CD14-positive monocyte (primary cell): Measurements from ENCODE around the gene IMMP2L. TPM values are rescaled to one million over a fixed set of nuclear protein-coding genes. Genes with fewer than 3 reads are reported as not detected.

ENCODE experiments used
- DNase-seq, 3 donors: peaks; one replicate each; pipeline ENCODE4 v3.0.0-alpha.2; 2011 to 2022
- H2AFZ ChIP-seq: 2 replicates; pipeline ENCODE4 v1.6.0; 2012; ENCODE audit warnings: mild to moderate bottlenecking, low read depth, low read length, inconsistent platforms; ENCODE audit not compliant: insufficient read depth, poor library complexity, severe bottlenecking
- H3K27ac ChIP-seq, 2 donors: 1 replicate in 1 of 2; 2 replicates in 1 of 2; pipeline ENCODE4 v1.5.1; 2012 to 2013; ENCODE audit warnings: low read length in 2 of 2, control low read depth in 1 of 2, inconsistent platforms in 1 of 2, low read depth in 1 of 2, mild to moderate bottlenecking in 1 of 2
- H3K27me3 ChIP-seq, 2 donors: one replicate each; pipeline versions ENCODE4 v1.6.0 to v1.6.1; 2011 to 2013; ENCODE audit warnings: low read length in 2 of 2; ENCODE audit not compliant: control insufficient read depth in 2 of 2, insufficient read depth in 2 of 2
- H3K36me3 ChIP-seq, 2 donors: replicated peaks in 1 of 2; 1 replicate in 1 of 2; 2 replicates in 1 of 2; pipeline versions ENCODE4 v1.5.1 to v1.6.1; 2012 to 2013; ENCODE audit warnings: low read length in 2 of 2, control low read depth in 1 of 2, inconsistent platforms in 1 of 2, mild to moderate bottlenecking in 1 of 2; ENCODE audit not compliant: insufficient read depth in 2 of 2, control insufficient read depth in 1 of 2
- H3K4me1 ChIP-seq, 2 donors: 1 replicate in 1 of 2; 2 replicates in 1 of 2; pipeline versions ENCODE4 v1.5.1 to v1.6.1; 2012 to 2013; ENCODE audit warnings: low read length in 2 of 2, control low read depth in 1 of 2, inconsistent platforms in 1 of 2, mild to moderate bottlenecking in 1 of 2, moderate library complexity in 1 of 2; ENCODE audit not compliant: insufficient read depth in 2 of 2, control insufficient read depth in 1 of 2
- H3K4me2 ChIP-seq: replicated peaks from 2 replicates; pipeline ENCODE3; 2012; ENCODE audit warnings: low read length, moderate library complexity, mild to moderate bottlenecking; ENCODE audit not compliant: poor library complexity, severe bottlenecking; ENCODE audit errors: extremely low read depth
- H3K4me3 ChIP-seq, 3 experiments: fragments of 200-600 bp in 1 of 3; sonication (generic) in 1 of 3; replicated peaks in 1 of 3; 1 replicate in 2 of 3; 2 replicates in 1 of 3; pipeline ENCODE4 v1.5.1; 2011 to 2013; ENCODE audit warnings: low read length in 3 of 3, mild to moderate bottlenecking in 3 of 3, control low read depth in 2 of 3, low read depth in 2 of 3, inconsistent platforms in 1 of 3, moderate library complexity in 1 of 3
- H3K79me2 ChIP-seq: 2 replicates; pipeline ENCODE4 v1.6.0; 2012; ENCODE audit warnings: mild to moderate bottlenecking, control low read depth, inconsistent platforms, low read length, moderate library complexity; ENCODE audit not compliant: insufficient read depth
- H3K9ac ChIP-seq: 2 replicates; pipeline ENCODE4 v1.6.0; 2017; ENCODE audit warnings: low read length, mild to moderate bottlenecking; ENCODE audit not compliant: insufficient read depth, poor library complexity, severe bottlenecking
- H3K9me3 ChIP-seq, 2 donors: replicated peaks in 1 of 2; 1 replicate in 1 of 2; 2 replicates in 1 of 2; pipeline versions ENCODE4 v1.5.1 to v1.6.1; 2012 to 2013; ENCODE audit warnings: low read length in 2 of 2, control low read depth in 1 of 2; ENCODE audit not compliant: control insufficient read depth in 1 of 2, insufficient read depth in 1 of 2
- H4K20me1 ChIP-seq: 2 replicates; pipeline ENCODE4 v1.6.0; 2012; ENCODE audit warnings: mild to moderate bottlenecking, low read length, control low read depth, moderate library complexity; ENCODE audit not compliant: insufficient read depth
- H3K27ac Mint-ChIP-seq, 7 donors: one replicate each; pipeline ENCODE4 v1.8.0; 2020; ENCODE audit warnings: mild to moderate bottlenecking in 7 of 7, mixed read lengths in 7 of 7, moderate library complexity in 6 of 7, inconsistent platforms in 2 of 7
- H3K27me3 Mint-ChIP-seq, 3 donors: one replicate each; pipeline ENCODE4 v1.8.0; 2021 to 2022; ENCODE audit warnings: low read depth in 3 of 3, mild to moderate bottlenecking in 3 of 3, mixed read lengths in 3 of 3, moderate library complexity in 3 of 3, inconsistent platforms in 1 of 3
- H3K36me3 Mint-ChIP-seq, 2 donors: one replicate each; pipeline ENCODE4 v1.8.0; 2020; ENCODE audit warnings: mixed read lengths in 2 of 2, inconsistent platforms in 1 of 2, mild to moderate bottlenecking in 1 of 2
- H3K4me1 Mint-ChIP-seq: one replicate; pipeline ENCODE4 v1.8.0; 2020; ENCODE audit warnings: mild to moderate bottlenecking, mixed read lengths
- H3K4me3 Mint-ChIP-seq, 2 donors: one replicate each; pipeline ENCODE4 v1.8.0; 2020; ENCODE audit warnings: mild to moderate bottlenecking in 2 of 2, mixed read lengths in 2 of 2, moderate library complexity in 1 of 2
- H3K9me3 Mint-ChIP-seq, 7 donors: one replicate each; pipeline ENCODE4 v1.8.0; 2020 to 2022; ENCODE audit warnings: mixed read lengths in 7 of 7, mild to moderate bottlenecking in 6 of 7, moderate library complexity in 6 of 7, inconsistent platforms in 2 of 7
- WGBS: methylation state at CpG from one replicate; pipeline ENCODE4 v1.1.5; 2013; ENCODE audit warnings: missing lambda C conversion rate; ENCODE audit not compliant: insufficient coverage; 5-methylcytosine and 5-hydroxymethylcytosine counted together
- intact Hi-C, 2 donors: fragments of 100-400 bp; cut with micrococcal nuclease; formaldehyde crosslinking; loops; one replicate each; pipeline versions ENCODE4 v1.15.0 to v1.15.1; 2023
- polyA plus RNA-seq, 3 donors: library from polyadenylated mRNA; depleted of rRNA in 1 of 3; unstranded in 2 of 3; stranded (reverse) in 1 of 3; fragments of 300-500 nt in 2 of 3; fragments of >200 nt in 1 of 3; fragmentation: Illumina TruSeq in 2 of 3; gene quantifications; 1 replicate in 2 of 3; 2 replicates in 1 of 3; pipeline ENCODE4 v1.2.3, GENCODE V29; 2012 to 2021
- TF ChIP-seq, protein P1 (sequence below): fragments of 200-600 bp; IDR thresholded peaks from one replicate; pipeline ENCODE4 v1.8.0; 2022; ENCODE audit warnings: antibody characterized with exemption, mild to moderate bottlenecking

The IMMP2L gene
- polyA plus RNA-seq, 3 donors: 1.9 to 6.4 (median 6.2) TPM

DNA sequence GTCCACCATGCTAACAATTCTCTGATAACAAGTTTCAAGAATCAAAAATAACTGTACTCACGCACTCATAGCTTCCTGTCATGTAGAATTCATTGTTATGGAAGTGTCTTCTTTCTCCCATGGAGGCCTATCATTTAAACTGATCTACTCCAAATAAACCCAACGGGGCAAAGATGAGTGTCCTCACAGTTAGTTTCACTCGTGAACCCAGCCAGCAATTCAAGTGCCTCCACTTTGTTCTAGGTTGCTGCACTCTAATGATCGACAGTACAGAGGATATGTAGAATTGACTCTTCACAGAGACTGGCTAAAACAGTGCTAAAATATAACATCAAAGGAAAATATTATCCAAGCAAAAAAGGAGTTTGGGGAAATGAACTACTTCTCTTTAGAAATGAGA lies 360.0 kb downstream of the IMMP2L start:
- 93% methylated on average over 2 of the region's 4 CpGs for WGBS
- intact Hi-C loops: no loop called here
- Histone ChIP-seq H3K27ac (no peak overlapping the region), H3K79me2 (no peaks in the 10 kb centered on the region), H3K4me3 (no peak overlapping the region), H3K27me3 (no peaks in the 10 kb centered on the region), H3K9me3 (peaks cover 0 to 4% of the 10 kb centered on the region in 2 donors), H2AFZ (no peak overlapping the region), H3K36me3 (no peaks in the 10 kb centered on the region), H4K20me1 (no peaks in the 10 kb centered on the region), H3K4me2 (no peak overlapping the region), H3K4me1 (no peaks in the 10 kb centered on the region), H3K9ac (no peak overlapping the region)
- Mint-ChIP-seq H3K4me3 (no peak overlapping the region), H3K4me1 (no peaks in the 10 kb centered on the region), H3K9me3 (peaks cover 0 to 5% (median 0%) of the 10 kb centered on the region in 7 donors), H3K27ac (no peak overlapping the region), H3K36me3 (no peaks in the 10 kb centered on the region), H3K27me3 (no peaks in the 10 kb centered on the region)
- no peak for DNase-seq
- TF ChIP-seq, protein P1, sequence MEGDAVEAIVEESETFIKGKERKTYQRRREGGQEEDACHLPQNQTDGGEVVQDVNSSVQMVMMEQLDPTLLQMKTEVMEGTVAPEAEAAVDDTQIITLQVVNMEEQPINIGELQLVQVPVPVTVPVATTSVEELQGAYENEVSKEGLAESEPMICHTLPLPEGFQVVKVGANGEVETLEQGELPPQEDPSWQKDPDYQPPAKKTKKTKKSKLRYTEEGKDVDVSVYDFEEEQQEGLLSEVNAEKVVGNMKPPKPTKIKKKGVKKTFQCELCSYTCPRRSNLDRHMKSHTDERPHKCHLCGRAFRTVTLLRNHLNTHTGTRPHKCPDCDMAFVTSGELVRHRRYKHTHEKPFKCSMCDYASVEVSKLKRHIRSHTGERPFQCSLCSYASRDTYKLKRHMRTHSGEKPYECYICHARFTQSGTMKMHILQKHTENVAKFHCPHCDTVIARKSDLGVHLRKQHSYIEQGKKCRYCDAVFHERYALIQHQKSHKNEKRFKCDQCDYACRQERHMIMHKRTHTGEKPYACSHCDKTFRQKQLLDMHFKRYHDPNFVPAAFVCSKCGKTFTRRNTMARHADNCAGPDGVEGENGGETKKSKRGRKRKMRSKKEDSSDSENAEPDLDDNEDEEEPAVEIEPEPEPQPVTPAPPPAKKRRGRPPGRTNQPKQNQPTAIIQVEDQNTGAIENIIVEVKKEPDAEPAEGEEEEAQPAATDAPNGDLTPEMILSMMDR: no peak

DNA sequence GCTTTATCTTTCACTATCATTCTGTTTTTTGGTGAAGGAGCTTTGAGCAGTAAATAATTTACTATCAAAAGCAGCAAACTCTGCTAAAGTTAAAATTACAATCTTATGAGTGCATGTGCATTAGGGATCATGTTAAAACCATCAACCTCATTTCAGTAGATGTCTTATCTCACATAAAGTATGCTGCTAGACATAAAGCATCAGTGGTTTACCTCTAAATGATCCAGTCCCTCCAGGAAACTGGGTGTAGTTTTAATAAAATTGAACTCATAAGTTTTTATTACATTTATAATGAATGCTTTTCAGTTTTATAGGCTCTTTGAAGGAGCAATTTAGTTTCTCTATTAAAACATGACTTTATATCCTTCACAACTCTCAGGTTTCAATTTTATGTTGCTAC lies 362.6 kb downstream of the IMMP2L start:
- intact Hi-C loops: no loop called here
- Histone ChIP-seq H4K20me1 (no peaks in the 10 kb centered on the region), H2AFZ (no peak overlapping the region), H3K9ac (no peak overlapping the region), H3K4me2 (no peak overlapping the region), H3K79me2 (no peaks in the 10 kb centered on the region), H3K27me3 (no peaks in the 10 kb centered on the region), H3K36me3 (no peaks in the 10 kb centered on the region), H3K4me1 (no peaks in the 10 kb centered on the region), H3K4me3 (no peak overlapping the region), H3K9me3 (peaks cover 0 to 4% of the 10 kb centered on the region in 2 donors), H3K27ac (no peak overlapping the region)
- no peaks in the 10 kb centered on the region for H3K4me1 Mint-ChIP-seq
- H3K36me3 Mint-ChIP-seq: no peaks in the 10 kb centered on the region
- H3K4me3 Mint-ChIP-seq: no peak overlapping the region
- peaks cover 0 to 1% (median 0%) of the 10 kb centered on the region in 3 donors for H3K27me3 Mint-ChIP-seq
- H3K27ac Mint-ChIP-seq: no peak overlapping the region
- TF ChIP-seq, protein P1: no peak
- DNase-seq: no peak
- peaks cover 0 to 5% (median 3%) of the 10 kb centered on the region in 7 donors for H3K9me3 Mint-ChIP-seq
